ENCODE measurements around the gene WNT11.

The WNT11 gene

DNA sequence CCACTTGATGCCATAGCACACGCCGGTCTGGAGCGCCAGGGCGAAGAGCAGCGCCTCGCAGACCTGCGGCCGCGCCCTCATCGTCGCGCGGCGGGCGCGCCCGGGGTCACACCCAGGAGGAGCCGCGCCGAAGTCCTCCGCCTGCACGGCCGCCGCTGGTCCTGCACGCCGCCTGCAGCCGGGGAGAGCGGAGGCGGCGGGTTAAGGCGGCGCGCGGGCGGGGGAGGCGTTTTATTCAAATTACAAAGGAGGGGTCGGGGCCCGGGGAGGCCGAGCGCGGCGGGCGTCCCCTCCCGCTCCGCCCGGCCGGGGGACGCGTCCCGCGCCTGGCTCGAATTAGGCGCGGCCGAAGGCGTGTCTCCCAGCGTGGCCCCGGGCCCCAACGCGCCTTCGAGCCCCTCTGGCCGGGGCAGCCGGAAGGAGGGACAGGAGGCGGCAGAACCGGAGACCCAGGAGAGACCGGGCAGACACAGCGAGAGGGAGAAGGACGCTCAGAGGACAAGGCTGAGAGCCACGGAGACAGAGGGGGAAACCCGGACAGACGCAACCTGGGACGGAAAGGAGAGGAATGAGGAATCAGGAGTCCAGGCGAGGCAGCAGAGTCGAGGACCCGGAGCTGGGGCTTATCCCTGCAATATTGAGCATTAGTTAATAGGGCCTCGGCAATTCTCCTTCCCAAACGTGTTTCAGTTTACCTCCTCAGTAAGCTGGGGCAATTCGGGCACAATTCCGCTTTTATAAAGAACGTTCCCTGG lies at the start of gene WNT11:
TSS of gene WNT11 (minus strand) at position 176 of the 755 bp plus-strand sequence. CDS start at position 81, 95 bp downstream.
- no peak for DNase-seq (ENCODE audit: low read depth)

DNA sequence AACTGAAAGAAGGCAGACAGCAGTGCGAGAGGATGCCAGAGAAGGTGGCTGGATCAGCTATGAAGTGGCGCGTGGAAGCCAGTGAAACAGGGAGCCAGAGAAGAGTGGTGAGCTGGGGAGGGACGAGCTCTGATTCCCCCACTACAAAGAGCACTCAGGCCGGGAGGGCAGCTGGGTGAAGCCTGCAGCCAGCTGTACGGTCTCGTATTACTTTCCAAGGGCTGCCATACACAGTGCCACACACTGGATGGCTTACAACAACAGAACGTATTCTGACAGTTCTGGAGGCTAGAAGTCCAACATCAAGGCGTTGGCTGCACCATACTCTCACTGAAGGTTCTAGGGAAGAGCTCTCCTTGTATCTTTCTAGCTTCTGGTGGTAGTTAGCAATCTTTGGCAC lies 47.1 kb upstream of the WNT11 start:
- no peak for DNase-seq (ENCODE audit: low read depth)

GRCh38 chr11:76252631-76253070 lies 46.3 kb upstream of the WNT11 start:
- DNase-seq (ENCODE audit: low read depth): no peak

DNA sequence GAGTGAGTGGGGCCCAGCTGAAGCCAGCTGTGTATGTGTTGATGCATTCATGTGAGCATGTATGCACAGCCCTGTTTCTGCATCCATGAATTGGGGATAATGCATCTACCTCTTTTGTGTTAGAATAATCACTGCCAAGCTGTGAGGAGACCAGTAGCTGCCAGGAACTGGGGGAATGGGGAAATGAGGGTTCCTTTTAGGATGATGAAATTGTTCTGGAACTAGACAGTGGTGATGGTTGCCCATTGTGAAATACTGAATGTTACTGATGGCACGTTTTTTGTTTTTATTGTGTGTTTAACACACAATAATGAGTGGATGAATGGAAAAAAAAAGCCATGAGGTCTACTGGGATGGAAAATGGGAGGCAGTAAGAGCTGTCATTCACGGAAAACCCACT lies 45.3 kb upstream of the WNT11 start:
- DNase-seq (ENCODE audit: low read depth): no peak

GRCh38 chr11:76251226-76251575 lies 44.9 kb upstream of the WNT11 start:
- DNase-seq (ENCODE audit: low read depth): no peak

GRCh38 chr11:76250520-76251225 lies 44.4 kb upstream of the WNT11 start:
- no peak for DNase-seq (ENCODE audit: low read depth)

- no peak for DNase-seq (ENCODE audit: low read depth)
Observed at GRCh38 chr11:76249195-76249741, 43.0 kb upstream of the WNT11 start.

DNA sequence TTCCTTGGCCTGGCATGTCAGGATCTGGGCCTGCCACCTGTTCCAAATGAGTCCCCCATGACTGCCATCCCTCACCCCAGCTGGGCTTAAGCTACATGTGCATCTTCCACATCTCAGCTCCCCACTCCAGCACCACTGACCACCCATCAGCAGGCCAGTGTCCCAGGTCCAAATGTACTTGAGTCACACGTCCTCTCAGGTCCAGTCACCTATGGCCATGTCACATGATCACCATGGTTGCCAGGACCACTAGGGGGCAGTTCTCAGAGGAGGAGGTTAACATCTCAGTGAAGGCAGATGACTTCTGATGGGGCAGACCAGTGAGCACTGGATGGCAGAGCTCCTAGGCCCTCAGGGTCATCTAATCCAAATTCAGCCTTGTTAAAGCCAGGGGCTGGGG lies 41.9 kb upstream of the WNT11 start:
- no peak for DNase-seq (ENCODE audit: low read depth)

GRCh38 chr11:76247091-76247490 lies 40.8 kb upstream of the WNT11 start:
- DNase-seq (ENCODE audit: low read depth): no peak

DNA sequence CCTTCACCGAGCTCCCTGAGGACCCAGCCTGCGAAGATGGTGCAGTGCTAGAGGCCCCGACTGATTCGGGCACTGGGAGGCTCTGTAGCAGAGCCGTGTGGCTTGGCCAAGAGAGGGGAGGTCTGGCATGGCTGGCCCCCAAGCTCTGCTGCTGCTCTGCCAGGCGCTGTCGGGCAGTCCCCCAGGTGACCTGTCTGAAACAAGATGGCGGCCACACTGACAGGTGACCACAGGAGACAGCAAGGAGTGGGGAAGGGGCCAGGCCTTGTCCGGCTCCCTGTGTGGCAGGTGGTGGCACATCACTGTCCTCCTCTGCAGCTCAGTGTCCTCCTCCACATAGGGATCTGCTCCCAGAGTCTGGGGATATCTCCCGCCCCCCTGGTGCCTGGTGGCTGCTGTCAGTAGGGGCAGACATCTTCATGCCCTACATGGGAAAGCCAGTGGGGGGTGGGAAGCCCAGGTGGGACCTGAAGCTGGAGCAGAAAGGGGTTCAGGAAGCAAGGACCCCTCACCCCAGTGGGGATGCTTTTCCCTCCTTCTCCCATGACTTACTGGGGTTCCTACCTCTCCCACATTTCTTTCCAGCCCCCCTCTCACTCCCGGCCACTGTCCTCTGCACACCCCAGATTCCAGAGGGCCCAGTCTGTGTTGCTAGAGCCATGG lies 40.1 kb upstream of the WNT11 start:
- no peak for DNase-seq (ENCODE audit: low read depth)

- no peak for DNase-seq (ENCODE audit: low read depth)
Observed at GRCh38 chr11:76245720-76246119, 39.4 kb upstream of the WNT11 start.

DNA sequence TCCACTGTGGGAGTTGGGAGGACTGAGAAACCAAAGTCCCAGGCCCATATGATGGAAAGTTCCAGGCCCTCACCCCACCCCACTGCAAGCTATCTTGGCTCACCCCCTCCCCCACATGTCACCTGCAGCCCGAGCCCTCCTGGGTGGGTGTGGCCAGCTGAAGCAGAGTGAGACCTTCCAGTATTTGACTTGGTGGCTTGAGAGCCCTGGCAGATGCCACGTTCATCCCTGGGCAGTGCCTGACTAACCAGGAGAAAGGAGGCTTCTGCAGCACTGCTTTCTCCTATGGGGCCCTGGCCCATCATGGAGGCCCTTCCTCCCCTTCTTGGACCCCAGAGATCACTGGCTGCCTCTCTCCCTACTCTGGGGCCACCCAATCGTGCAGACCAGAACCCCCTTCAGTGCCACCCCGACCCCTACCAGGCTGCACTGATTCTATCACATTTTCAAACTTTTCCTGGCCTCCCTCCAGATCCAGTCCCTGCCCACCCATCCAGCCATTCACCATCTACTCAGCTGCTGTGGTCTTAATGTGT lies 38.1 kb upstream of the WNT11 start:
- DNase-seq (ENCODE audit: low read depth): no peak

DNA sequence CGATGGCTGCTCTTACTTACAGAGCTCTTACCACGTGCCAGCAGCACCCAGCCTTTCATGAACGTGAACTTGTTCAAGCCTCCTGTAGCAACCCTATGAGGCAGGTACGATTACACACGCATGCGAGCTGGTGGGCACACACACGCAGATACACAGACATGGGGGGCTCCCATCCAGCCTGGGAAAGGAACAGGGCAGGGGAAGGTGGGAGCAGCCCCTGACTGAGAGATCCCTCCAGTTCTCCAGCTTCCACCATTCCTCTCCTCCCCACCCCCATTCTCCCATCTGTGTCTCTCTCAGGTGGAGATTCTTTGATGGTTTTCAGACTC lies 37.6 kb upstream of the WNT11 start:
- no peak for DNase-seq (ENCODE audit: low read depth)

GRCh38 chr11:76243193-76243956 lies 37.1 kb upstream of the WNT11 start:
- no peak for DNase-seq (ENCODE audit: low read depth)

GRCh38 chr11:76242004-76242779 lies 35.9 kb upstream of the WNT11 start:
- DNase-seq (ENCODE audit: low read depth): no peak

DNA sequence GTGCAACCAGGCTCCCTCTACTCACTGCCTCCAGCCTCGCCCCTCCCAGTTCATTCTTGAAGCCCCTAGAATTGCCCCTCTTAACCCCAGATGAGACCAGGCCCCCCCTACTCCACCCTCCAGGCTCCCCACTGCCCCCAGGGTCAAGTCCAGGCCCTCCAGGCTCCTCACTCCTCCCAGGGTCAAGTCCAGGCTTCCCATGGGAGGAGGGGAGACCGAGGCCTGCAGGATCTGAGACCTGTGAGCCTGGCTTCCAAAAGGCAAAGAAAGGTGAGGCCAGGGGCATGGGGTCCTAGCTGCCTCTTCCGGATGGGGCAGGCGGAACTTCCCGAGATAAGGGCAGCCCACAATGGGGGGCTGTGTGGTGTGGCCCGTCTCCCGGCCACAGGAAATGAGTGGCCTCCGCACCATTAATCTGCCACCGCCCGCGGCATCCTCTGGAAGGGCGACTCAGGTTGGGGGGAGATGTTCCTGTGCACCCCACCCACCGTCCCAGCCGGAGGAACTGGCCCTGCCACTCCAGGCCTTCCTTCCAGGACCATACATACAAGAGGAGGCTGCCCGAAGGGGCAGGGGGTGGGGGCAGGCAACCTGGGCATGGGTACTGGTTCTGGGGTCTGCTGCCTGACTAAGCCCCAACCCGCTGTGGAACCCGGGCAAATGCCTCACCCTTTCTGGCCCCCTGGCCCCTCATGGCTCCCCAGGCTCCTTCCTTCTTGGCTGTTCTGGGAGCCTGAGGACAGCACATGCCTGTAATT lies 35.1 kb upstream of the WNT11 start:
- DNase-seq (ENCODE audit: low read depth): no peak

DNA sequence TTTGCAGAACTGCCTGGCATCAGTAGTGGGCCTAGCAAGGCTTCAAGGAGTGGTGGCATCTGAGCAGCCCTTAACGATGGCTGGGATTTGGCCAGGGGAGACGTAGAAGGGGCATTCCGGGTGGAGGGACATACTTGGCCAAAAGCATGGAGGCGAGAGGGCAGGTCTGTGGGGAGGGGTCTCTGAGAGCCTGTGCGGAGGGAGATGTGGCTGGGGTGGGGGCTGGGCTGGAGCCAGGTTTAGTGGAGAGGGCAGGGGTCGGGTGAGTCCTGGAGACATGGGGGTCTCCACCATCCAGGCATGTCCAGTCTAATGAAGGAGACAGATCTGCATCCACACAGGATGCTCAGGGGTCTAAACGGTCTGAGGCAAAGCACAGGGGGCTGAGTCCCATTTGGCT lies 34.4 kb upstream of the WNT11 start:
- DNase-seq (ENCODE audit: low read depth): no peak

GRCh38 chr11:76240161-76240540 lies 33.8 kb upstream of the WNT11 start:
- DNase-seq (ENCODE audit: low read depth): no peak

DNA sequence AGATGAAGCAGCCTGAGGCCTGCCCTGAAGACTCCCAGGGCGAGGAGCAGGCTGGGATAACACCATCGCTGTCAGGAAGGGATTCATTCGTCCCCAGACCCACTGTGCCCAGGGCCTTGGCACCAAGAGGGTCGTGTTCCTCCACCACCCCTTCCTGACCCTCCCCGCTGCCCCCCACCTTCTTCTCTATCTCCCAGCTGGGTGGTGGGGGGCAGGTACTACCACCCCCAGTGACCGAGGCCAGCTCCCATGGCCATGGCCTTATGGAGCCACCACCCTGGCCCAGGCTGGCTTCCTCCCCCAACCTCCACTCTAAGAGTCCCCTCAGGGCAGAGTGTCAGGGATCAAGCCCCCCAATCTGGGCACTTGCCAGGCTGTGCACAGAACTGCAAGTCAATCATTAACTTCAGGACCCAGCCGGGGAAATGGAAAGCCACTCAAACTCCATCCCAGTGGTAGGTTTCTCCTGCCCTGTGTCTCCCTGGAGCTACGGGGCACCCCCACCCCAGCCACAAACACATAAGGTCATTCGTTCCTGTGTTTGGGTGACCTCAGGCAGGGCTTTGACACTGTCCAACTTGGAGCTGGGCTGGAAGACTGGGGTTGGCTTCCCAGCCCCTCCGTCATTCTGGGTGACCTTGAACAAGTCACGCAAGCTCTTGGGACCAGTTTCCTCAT lies 33.3 kb upstream of the WNT11 start:
- no peak for DNase-seq (ENCODE audit: low read depth)

DNA sequence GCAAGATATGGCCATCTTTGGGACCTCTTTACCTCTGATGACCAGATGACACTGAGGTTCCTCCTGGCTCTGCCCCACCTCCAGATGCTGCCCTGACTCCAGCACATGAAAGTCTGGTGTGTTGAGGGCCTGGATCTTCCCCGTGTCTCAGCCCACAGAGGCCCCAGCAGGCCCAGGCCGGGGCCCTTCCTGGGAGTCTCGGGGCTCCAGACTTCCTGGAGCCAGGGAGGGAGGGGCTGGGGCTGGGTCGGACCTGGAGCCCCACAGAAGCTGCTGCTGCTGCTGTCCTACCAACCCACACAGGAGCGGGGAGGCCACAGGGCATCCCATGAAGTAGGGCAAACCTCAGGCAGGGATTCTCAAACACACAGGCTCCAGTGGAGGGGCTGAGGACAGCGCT lies 32.2 kb upstream of the WNT11 start:
- DNase-seq (ENCODE audit: low read depth): no peak

All from activated gamma-delta T cell treated with anti-CD3 and anti-CD28 coated beads, Interleukin-2, amount 50 U/mL, for 16 hours (primary cell).